A204.1 (cell line): ENCODE results near the gene CYBRD1.

Source experiments
- FAIRE-seq: peaks from 2 replicates; lab custom pipeline; 2012; peaks lifted over from hg19 to GRCh38; lab: Jason Lieb, UNC

Gene CYBRD1

GRCh38 chr2:171602352-171602751 lies 80.1 kb downstream of the CYBRD1 start:
- FAIRE-seq: no peak
